Mesendoderm (in vitro differentiated cells): ENCODE results near the gene NFIA.

Experiments used
- DNase-seq: peaks from one replicate; pipeline ENCODE4 v3.0.0; 2013
- H2AK5ac ChIP-seq: 2 replicates; pipeline ENCODE4 v1.6.1; 2013; ENCODE audit warnings: low read length, inconsistent platforms
- H2BK120ac ChIP-seq: 2 replicates; pipeline ENCODE4 v1.6.1; 2013; ENCODE audit warnings: low read depth, mild to moderate bottlenecking, low read length, moderate library complexity, mixed read lengths
- H2BK15ac ChIP-seq: replicated peaks from 2 replicates; pipeline ENCODE4 v1.6.1; 2013; ENCODE audit warnings: low read depth, mild to moderate bottlenecking, moderate library complexity
- H2BK5ac ChIP-seq: 2 replicates; pipeline ENCODE4 v1.6.1; 2013; ENCODE audit warnings: low read length, inconsistent platforms
- H3K18ac ChIP-seq: 2 replicates; pipeline ENCODE4 v1.6.1; 2013; ENCODE audit warnings: mild to moderate bottlenecking, low read length, mixed read lengths
- H3K23ac ChIP-seq: one replicate; pipeline ENCODE4 v1.6.1; 2013; ENCODE audit warnings: low read length
- H3K27ac ChIP-seq: 2 replicates; pipeline ENCODE4 v1.5.1; 2013; ENCODE audit warnings: low read depth, mild to moderate bottlenecking, inconsistent platforms, low read length, moderate library complexity
- H3K27me3 ChIP-seq: 2 replicates; pipeline ENCODE4 v1.6.1; 2013; ENCODE audit warnings: low read length, control low read depth, mild to moderate bottlenecking, inconsistent platforms; ENCODE audit not compliant: insufficient read depth, poor library complexity
- H3K36me3 ChIP-seq: 2 replicates; pipeline ENCODE4 v1.6.1; 2013; ENCODE audit warnings: low read length, inconsistent platforms; ENCODE audit not compliant: control insufficient read depth, insufficient read depth
- H3K4ac ChIP-seq: one replicate; pipeline ENCODE4 v1.6.1; 2013; ENCODE audit warnings: low read depth, mild to moderate bottlenecking, low read length, moderate library complexity
- H3K4me1 ChIP-seq: 2 replicates; pipeline ENCODE4 v1.6.1; 2013; ENCODE audit warnings: low read depth, low read length, inconsistent platforms; ENCODE audit not compliant: control insufficient read depth
- H3K4me2 ChIP-seq: 2 replicates; pipeline ENCODE4 v1.6.1; 2013; ENCODE audit warnings: low read length
- H3K4me3 ChIP-seq: 2 replicates; pipeline ENCODE4 v1.5.1; 2013; ENCODE audit warnings: mild to moderate bottlenecking, low read length
- H3K56ac ChIP-seq: one replicate; pipeline ENCODE4 v1.6.1; 2013; ENCODE audit warnings: low read length
- H3K79me1 ChIP-seq: 2 replicates; pipeline ENCODE4 v1.6.1; 2013; ENCODE audit warnings: low read length, inconsistent platforms
- H3K79me2 ChIP-seq: 2 replicates; pipeline ENCODE4 v1.6.1; 2013; ENCODE audit warnings: mild to moderate bottlenecking, low read length; ENCODE audit not compliant: control insufficient read depth, insufficient read depth
- H3K9ac ChIP-seq: 2 replicates; pipeline ENCODE4 v1.6.1; 2013; ENCODE audit warnings: low read length, inconsistent platforms
- H4K5ac ChIP-seq: one replicate; pipeline ENCODE4 v1.6.1; 2013; ENCODE audit warnings: low read length
- H4K8ac ChIP-seq: one replicate; pipeline ENCODE4 v1.6.1; 2013; ENCODE audit warnings: low read depth, mild to moderate bottlenecking, control low read depth, low read length, moderate library complexity
- WGBS: extraction: QIAGEN DNeasy Blood & Tissue Kit; methylation state at CpG from one replicate; pipeline ENCODE4 v1.1.7; 2013; ENCODE audit warnings: low lambda C conversion rate, missing lambda C conversion rate; ENCODE audit not compliant: insufficient coverage; ENCODE audit errors: extremely low coverage; 5-methylcytosine and 5-hydroxymethylcytosine counted together

Gene NFIA

GRCh38 chr1:61109158-61109557, 26.8 kb downstream of the NFIA start:
- no CpG with 5 or more reads among the region's 1 CpG for WGBS

GRCh38 chr1:61109910-61110309, 27.5 kb downstream of the NFIA start:
- Histone ChIP-seq H3K4me2 (no peak overlapping the region), H4K5ac (no peak overlapping the region), H2BK5ac (no peak overlapping the region), H3K36me3 (no peaks in the 10 kb centered on the region), H3K18ac (no peak overlapping the region), H2BK120ac (no peak overlapping the region), H3K27me3 (no peaks in the 10 kb centered on the region), H3K23ac (no peak overlapping the region), H3K4me3 (no peak overlapping the region), H2AK5ac (no peak overlapping the region), H3K56ac (no peak overlapping the region), H3K79me2 (no peaks in the 10 kb centered on the region), H3K27ac (no peak overlapping the region), H3K79me1 (no peaks in the 10 kb centered on the region), H3K4ac (no peak overlapping the region), H2BK15ac (no peak overlapping the region), H4K8ac (no peak overlapping the region), H3K9ac (no peak overlapping the region), H3K4me1 (no peaks in the 10 kb centered on the region)
- DNase-seq = no peak

More at GRCh38 chr1:61109158-61109557, 26.8 kb downstream of the NFIA start:
- Histone ChIP-seq H3K79me2 (no peaks in the 10 kb centered on the region), H3K4me1 (no peaks in the 10 kb centered on the region), H3K23ac (no peak overlapping the region), H4K5ac (no peak overlapping the region), H2AK5ac (no peak overlapping the region), H2BK15ac (no peak overlapping the region), H3K27me3 (no peaks in the 10 kb centered on the region), H3K4ac (no peak overlapping the region), H3K36me3 (no peaks in the 10 kb centered on the region), H4K8ac (no peak overlapping the region), H2BK5ac (no peak overlapping the region), H2BK120ac (no peak overlapping the region), H3K18ac (no peak overlapping the region), H3K4me2 (no peak overlapping the region), H3K4me3 (no peak overlapping the region), H3K56ac (no peak overlapping the region), H3K9ac (no peak overlapping the region), H3K27ac (no peak overlapping the region), H3K79me1 (no peaks in the 10 kb centered on the region)
- no peak for DNase-seq

- Histone ChIP-seq H2AK5ac (no peak overlapping the region), H2BK120ac (no peak overlapping the region), H3K4ac (no peak overlapping the region), H4K8ac (no peak overlapping the region), H3K23ac (no peak overlapping the region), H2BK15ac (no peak overlapping the region), H3K56ac (no peak overlapping the region), H3K27me3 (no peaks in the 10 kb centered on the region), H3K79me2 (no peaks in the 10 kb centered on the region), H3K4me3 (no peak overlapping the region), H2BK5ac (no peak overlapping the region), H3K36me3 (no peaks in the 10 kb centered on the region), H4K5ac (no peak overlapping the region), H3K79me1 (no peaks in the 10 kb centered on the region), H3K9ac (no peak overlapping the region), H3K27ac (no peak overlapping the region), H3K4me1 (no peaks in the 10 kb centered on the region), H3K18ac (no peak overlapping the region), H3K4me2 (no peak overlapping the region)
- no peak for DNase-seq
- 100% methylated on average over 1 of the region's 1 CpG for WGBS
Observed at GRCh38 chr1:61110554-61110953, 28.2 kb downstream of the NFIA start.

GRCh38 chr1:61111084-61112004, 29.0 kb downstream of the NFIA start:
- Histone ChIP-seq H3K27me3 (no peaks in the 10 kb centered on the region), H3K9ac (no peak overlapping the region), H3K56ac (no peak overlapping the region), H3K18ac (no peak overlapping the region), H3K79me2 (no peaks in the 10 kb centered on the region), H4K5ac (no peak overlapping the region), H3K79me1 (no peaks in the 10 kb centered on the region), H2AK5ac (no peak overlapping the region), H2BK120ac (no peak overlapping the region), H4K8ac (no peak overlapping the region), H2BK5ac (no peak overlapping the region), H3K27ac (no peak overlapping the region), H3K4ac (no peak overlapping the region), H3K4me3 (no peak overlapping the region), H3K4me2 (no peak overlapping the region), H2BK15ac (no peak overlapping the region), H3K23ac (no peak overlapping the region), H3K36me3 (no peaks in the 10 kb centered on the region), H3K4me1 (no peaks in the 10 kb centered on the region)
- no CpG with 5 or more reads among the region's 3 CpGs for WGBS
- DNase-seq = no peak

GRCh38 chr1:61114178-61114870, 32.0 kb downstream of the NFIA start:
- Histone ChIP-seq H3K79me2 (no peaks in the 10 kb centered on the region), H3K23ac (no peak overlapping the region), H3K4me1 (no peaks in the 10 kb centered on the region), H2AK5ac (no peak overlapping the region), H3K56ac (no peak overlapping the region), H3K36me3 (no peaks in the 10 kb centered on the region), H4K8ac (no peak overlapping the region), H2BK5ac (no peak overlapping the region), H3K4ac (no peak overlapping the region), H3K79me1 (no peaks in the 10 kb centered on the region), H3K4me3 (no peak overlapping the region), H3K9ac (no peak overlapping the region), H4K5ac (no peak overlapping the region), H2BK15ac (no peak overlapping the region), H3K4me2 (no peak overlapping the region), H3K27me3 (no peaks in the 10 kb centered on the region), H3K18ac (no peak overlapping the region), H3K27ac (no peak overlapping the region), H2BK120ac (no peak overlapping the region)
- DNase-seq = no peak
- no CpG with 5 or more reads among the region's 3 CpGs for WGBS
